LNCAP (cell line): ENCODE data around the gene AK4.

Source experiments
- CTCF ChIP-seq: fragments of 450-650 bp; IDR thresholded peaks from 2 replicates; pipeline ENCODE4 v1.5.1; 2017; ENCODE audit warnings: mild to moderate bottlenecking

Gene AK4

GRCh38 chr1:65243491-65243890 is 95.5 kb downstream of the AK4 start:
- no peak for TF ChIP-seq CTCF

- no peak for TF ChIP-seq CTCF
Measured at GRCh38 chr1:65245295-65245694, 97.3 kb downstream of the AK4 start.

- no peak for TF ChIP-seq CTCF
Measured at GRCh38 chr1:65247419-65248359, 99.7 kb downstream of the AK4 start.

GRCh38 chr1:65250826-65251225 is 102.8 kb downstream of the AK4 start:
- TF ChIP-seq CTCF: no peak

GRCh38 chr1:65253800-65254319 is 105.9 kb downstream of the AK4 start:
- no peak for TF ChIP-seq CTCF

GRCh38 chr1:65254320-65255034 is 106.5 kb downstream of the AK4 start:
- TF ChIP-seq CTCF: peak; percentile 45

GRCh38 chr1:65255035-65255655 is 107.1 kb downstream of the AK4 start:
- no peak for TF ChIP-seq CTCF
